Activated CD4-positive, alpha-beta memory T cell treated with anti-CD3 and anti-CD28 coated beads, Interleukin-2, amount 10 ng/mL, durations not matched to agents 7 days and 5 days (primary cell): ENCODE results near the gene NSD1. TPM values are rescaled to one million over a fixed set of nuclear protein-coding genes. Genes with fewer than 3 reads are reported as not detected.

Source experiments
- CTCF ChIA-PET: fragments of 350-600 bp; sonication (Branson Sonifier 250); formaldehyde crosslinking; loops from one replicate; lab custom pipeline; 2021; ENCODE audit warnings: antibody characterized with exemption, inconsistent platforms; lab: Charles Lee
- POLR2A ChIA-PET: fragments of 350-600 bp; sonication (Branson Sonifier 250); formaldehyde crosslinking; loops from one replicate; lab custom pipeline; 2021; ENCODE audit warnings: antibody characterized with exemption; lab: Charles Lee
- DNase-seq: peaks from one replicate; pipeline ENCODE4 v3.0.0-alpha.2; 2020
- H3K27ac Mint-ChIP-seq: one replicate; pipeline ENCODE4 v1.8.0; 2021; ENCODE audit warnings: mild to moderate bottlenecking, mixed read lengths
- H3K27me3 Mint-ChIP-seq: one replicate; pipeline ENCODE4 v1.8.0; 2021; ENCODE audit warnings: mixed read lengths
- H3K36me3 Mint-ChIP-seq: one replicate; pipeline ENCODE4 v1.8.0; 2021; ENCODE audit warnings: low read depth, mixed read lengths
- H3K4me1 Mint-ChIP-seq: one replicate; pipeline ENCODE4 v1.8.0; 2021; ENCODE audit warnings: mixed read lengths
- H3K4me3 Mint-ChIP-seq: one replicate; pipeline ENCODE4 v1.8.0; 2021; ENCODE audit warnings: mild to moderate bottlenecking, mixed read lengths
- H3K9me3 Mint-ChIP-seq: one replicate; pipeline ENCODE4 v1.8.0; 2021; ENCODE audit warnings: mixed read lengths
- total RNA-seq, 2 experiments: library from RNA; stranded (reverse); gene quantifications; one replicate each; pipeline ENCODE4 v1.2.3, GENCODE V29; 2021

NSD1 gene
- total RNA-seq, 2 experiments from 2014 or later = 79.9 to 90.5 TPM

DNA sequence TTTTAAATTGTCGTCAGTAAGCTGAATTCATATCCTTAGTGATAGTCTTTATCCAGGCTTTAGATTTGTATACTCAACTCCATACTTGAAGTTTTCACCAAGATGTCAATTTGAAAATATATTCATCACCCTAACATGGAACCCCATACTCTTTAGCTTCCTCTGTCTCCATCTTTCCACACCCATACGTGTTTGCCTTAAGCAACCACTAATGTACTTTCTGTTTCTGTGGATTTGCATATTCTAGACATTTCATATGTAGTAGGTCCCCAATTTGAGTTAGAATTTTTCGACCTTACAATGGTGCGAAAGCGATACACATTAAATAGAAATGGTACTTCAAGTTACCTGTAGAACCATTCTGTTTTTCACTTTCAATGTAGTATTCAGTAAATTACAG lies 65.2 kb downstream of the NSD1 start:
- CTCF ChIA-PET = no interaction called here
- no peak for DNase-seq
- H3K36me3 Mint-ChIP-seq = peaks cover 39% of the 10 kb centered on the region
- no peak overlapping the region for H3K27ac Mint-ChIP-seq
- H3K27me3 Mint-ChIP-seq = no peaks in the 10 kb centered on the region
- H3K4me1 Mint-ChIP-seq = peaks cover 20% of the 10 kb centered on the region
- H3K4me3 Mint-ChIP-seq = no peak overlapping the region
- no peaks in the 10 kb centered on the region for H3K9me3 Mint-ChIP-seq
- POLR2A ChIA-PET = no interaction called here

DNA sequence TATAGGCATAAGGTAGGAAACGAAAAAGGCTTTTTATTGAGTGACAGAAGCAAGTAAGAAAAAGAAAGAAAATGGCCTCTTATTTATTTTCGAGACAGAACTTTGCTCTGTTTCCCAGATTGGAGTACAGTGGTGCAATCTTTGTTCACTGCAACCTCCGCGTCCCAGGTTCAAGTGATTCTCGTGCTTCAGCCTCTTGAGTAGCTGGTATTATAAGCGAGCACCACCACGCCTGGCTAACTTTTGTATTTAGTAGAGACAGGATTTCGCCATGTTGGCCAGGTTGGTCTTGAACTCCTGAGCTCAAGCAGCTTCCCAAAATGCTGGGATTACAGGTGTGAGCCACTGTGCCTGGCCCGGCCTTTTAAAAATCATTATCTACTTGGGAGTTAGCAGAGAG lies 70.7 kb downstream of the NSD1 start:
- POLR2A ChIA-PET = interaction anchor here (1.6 kb wide), 1 partner anchor 71 kb away, joined by 3 read pairs; no protein-coding TSS in a partner anchor
- no peak overlapping the region for H3K27ac Mint-ChIP-seq
- CTCF ChIA-PET = interaction anchor here (0.6 kb wide), 2 partner anchors 106 to 218 kb away, joined by 3 read pairs; no protein-coding TSS in a partner anchor
- H3K4me1 Mint-ChIP-seq = peaks cover 6% of the 10 kb centered on the region
- H3K27me3 Mint-ChIP-seq = no peaks in the 10 kb centered on the region
- DNase-seq = no peak
- peaks cover 28% of the 10 kb centered on the region for H3K36me3 Mint-ChIP-seq
- no peaks in the 10 kb centered on the region for H3K9me3 Mint-ChIP-seq
- no peak overlapping the region for H3K4me3 Mint-ChIP-seq

DNA sequence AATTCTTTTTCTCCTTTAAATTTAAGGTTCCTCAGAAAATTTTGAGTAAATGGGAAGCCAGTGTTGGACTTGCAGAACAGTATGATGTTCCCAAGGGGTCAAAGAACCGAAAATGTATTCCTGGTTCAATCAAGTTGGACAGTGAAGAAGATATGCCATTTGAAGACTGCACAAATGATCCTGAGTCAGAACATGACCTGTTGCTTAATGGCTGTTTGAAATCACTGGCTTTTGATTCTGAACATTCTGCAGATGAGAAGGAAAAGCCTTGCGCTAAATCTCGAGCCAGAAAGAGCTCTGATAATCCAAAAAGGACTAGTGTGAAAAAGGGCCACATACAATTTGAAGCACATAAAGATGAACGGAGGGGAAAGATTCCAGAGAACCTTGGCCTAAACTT lies 76.0 kb downstream of the NSD1 start:
- CTCF ChIA-PET = no interaction called here
- Mint-ChIP-seq H3K4me3 (no peak overlapping the region), H3K27me3 (no peaks in the 10 kb centered on the region), H3K4me1 (no peaks in the 10 kb centered on the region), H3K9me3 (no peaks in the 10 kb centered on the region), H3K27ac (no peak overlapping the region), H3K36me3 (peaks cover 58% of the 10 kb centered on the region)
- DNase-seq = no peak
- POLR2A ChIA-PET = interaction anchor here (1.0 kb wide), 1 partner anchor 8 kb away, joined by 3 read pairs; no protein-coding TSS in a partner anchor

DNA sequence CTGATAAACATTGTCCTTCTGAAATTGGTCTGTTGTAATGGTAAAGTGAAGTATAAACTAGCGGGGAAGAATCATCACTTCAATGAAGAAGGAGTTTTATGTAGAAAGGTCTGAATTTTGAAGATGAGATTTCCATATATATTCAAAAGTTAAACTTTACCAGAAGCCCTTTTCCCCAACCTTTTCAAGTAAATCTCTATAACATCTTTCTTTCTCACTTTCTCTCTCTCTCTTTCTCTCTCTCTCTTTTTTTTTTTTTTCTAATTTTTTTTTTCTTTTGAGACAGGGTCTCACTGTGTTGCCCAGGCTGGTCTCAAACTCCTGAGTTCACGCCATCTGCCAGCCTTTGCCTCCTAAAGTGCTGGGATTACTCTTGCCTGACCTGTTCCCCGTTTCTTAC lies 78.7 kb downstream of the NSD1 start:
- DNase-seq = no peak

DNA sequence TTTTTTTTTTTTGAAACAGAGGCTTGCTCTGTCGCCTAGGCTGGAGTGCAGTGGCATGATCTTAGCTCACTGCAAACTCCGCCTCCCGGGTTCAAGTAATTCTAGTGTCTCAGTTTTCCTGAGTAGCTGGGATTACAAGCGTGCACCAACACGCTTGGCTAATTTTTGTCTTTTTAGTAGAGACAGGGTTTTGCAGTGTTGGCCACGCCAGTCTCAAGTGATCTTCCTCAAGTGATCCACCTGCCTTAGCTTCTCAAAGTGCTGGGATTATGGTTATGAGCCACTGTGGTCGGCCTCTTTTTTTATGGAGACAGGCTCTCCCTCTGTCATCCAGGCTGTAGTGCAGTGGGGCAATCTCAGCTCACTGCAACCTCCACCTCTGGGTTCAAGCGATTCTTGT lies 87.0 kb downstream of the NSD1 start:
- H3K27ac Mint-ChIP-seq = no peak overlapping the region
- H3K4me3 Mint-ChIP-seq = no peak overlapping the region
- peaks cover 40% of the 10 kb centered on the region for H3K36me3 Mint-ChIP-seq
- no peaks in the 10 kb centered on the region for H3K9me3 Mint-ChIP-seq
- ChIA-PET CTCF (interaction anchor here (0.5 to 2.2 kb wide), 2 partner anchors 39 to 108 kb away, joined by 3 to 8 read pairs; no protein-coding TSS in a partner anchor), POLR2A (interaction anchor here (1.0 kb wide), 1 partner anchor 24 kb away, joined by 3 read pairs; no protein-coding TSS in a partner anchor)
- no peaks in the 10 kb centered on the region for H3K27me3 Mint-ChIP-seq
- peaks cover 9% of the 10 kb centered on the region for H3K4me1 Mint-ChIP-seq
- no peak for DNase-seq

More for the DNA sequence above, 78.7 kb downstream of the NSD1 start:
- Mint-ChIP-seq H3K4me1 (no peaks in the 10 kb centered on the region), H3K9me3 (no peaks in the 10 kb centered on the region), H3K36me3 (peaks cover 65% of the 10 kb centered on the region), H3K4me3 (no peak overlapping the region), H3K27me3 (no peaks in the 10 kb centered on the region), H3K27ac (no peak overlapping the region)
- POLR2A ChIA-PET = interaction anchor here (0.7 kb wide), 1 partner anchor 15 kb away, joined by 3 read pairs; no protein-coding TSS in a partner anchor
- CTCF ChIA-PET = no interaction called here

DNA sequence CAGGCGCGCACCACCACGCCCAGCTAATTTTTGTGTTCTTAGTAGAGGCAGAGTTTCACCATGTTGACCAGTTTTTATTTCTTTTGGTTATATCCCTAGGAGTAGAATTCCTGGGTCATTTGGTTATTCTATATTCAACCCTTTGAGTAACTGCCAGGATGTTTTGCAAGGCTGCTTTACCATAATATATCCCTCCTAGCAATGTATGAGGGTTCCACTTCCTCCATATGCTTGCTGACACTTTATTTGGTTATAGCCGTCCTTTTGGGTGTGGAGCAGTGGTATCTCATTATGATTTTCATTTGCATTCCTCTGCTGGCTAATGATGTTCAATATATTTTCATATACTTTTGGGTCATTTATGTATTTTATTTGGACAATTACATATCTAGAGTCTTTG lies 88.7 kb downstream of the NSD1 start:
- Mint-ChIP-seq H3K36me3 (peaks cover 34% of the 10 kb centered on the region), H3K4me3 (no peak overlapping the region), H3K9me3 (no peaks in the 10 kb centered on the region), H3K4me1 (peaks cover 9% of the 10 kb centered on the region), H3K27me3 (no peaks in the 10 kb centered on the region), H3K27ac (no peak overlapping the region)
- ChIA-PET POLR2A (no interaction called here), CTCF (interaction anchor here (2.2 kb wide), 1 partner anchor 110 kb away, joined by 8 read pairs; no protein-coding TSS in a partner anchor)
- no peak for DNase-seq

DNA sequence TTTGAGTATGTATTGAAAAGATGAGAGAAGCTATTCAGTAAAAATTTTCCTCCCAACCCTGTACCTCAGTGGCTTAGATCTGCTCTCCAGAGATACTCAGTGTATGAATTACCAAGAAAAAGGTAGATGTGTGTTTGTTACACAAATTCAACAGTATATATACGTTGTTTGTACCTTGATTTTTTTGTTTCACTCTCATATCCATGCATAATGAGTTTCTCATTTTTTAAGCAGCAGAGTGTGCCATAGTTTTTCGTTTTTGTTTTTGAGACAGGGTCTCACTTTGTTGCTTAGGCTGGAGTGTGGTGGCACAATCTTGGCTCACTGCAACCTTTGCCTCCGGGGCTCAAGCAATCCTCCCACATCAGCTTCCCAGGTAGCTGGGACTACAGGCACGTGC lies 92.2 kb downstream of the NSD1 start:
- Mint-ChIP-seq H3K4me1 (peaks cover 3% of the 10 kb centered on the region), H3K9me3 (no peaks in the 10 kb centered on the region), H3K27ac (no peak overlapping the region), H3K4me3 (no peak overlapping the region), H3K36me3 (peaks cover 32% of the 10 kb centered on the region), H3K27me3 (no peaks in the 10 kb centered on the region)
- POLR2A ChIA-PET = no interaction called here
- no peak for DNase-seq
- CTCF ChIA-PET = no interaction called here

DNA sequence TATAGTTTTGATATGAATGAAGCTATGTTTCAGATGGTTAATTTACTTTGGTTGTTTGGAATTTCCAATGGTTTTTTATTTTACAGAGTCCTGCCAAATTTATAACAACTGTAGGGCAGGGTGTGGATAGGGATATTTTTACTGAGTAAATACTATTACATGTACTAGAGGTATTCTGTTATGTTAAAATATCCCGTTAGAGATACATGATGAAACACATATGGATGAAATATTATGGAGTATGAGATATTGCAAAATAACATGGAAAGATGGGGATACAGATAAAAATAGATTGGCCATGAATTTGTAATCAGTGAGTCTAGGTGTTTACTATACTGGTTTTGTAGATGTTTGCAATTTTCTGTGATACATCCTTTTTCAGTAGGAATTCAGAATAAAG lies 93.3 kb downstream of the NSD1 start:
- CTCF ChIA-PET = no interaction called here
- Mint-ChIP-seq H3K4me1 (peaks cover 4% of the 10 kb centered on the region), H3K4me3 (no peak overlapping the region), H3K27me3 (no peaks in the 10 kb centered on the region), H3K27ac (no peak overlapping the region), H3K9me3 (no peaks in the 10 kb centered on the region), H3K36me3 (peaks cover 31% of the 10 kb centered on the region)
- DNase-seq = no peak
- POLR2A ChIA-PET = interaction anchor here (0.5 kb wide), 1 partner anchor 32 kb away, joined by 3 read pairs; no protein-coding TSS in a partner anchor

DNA sequence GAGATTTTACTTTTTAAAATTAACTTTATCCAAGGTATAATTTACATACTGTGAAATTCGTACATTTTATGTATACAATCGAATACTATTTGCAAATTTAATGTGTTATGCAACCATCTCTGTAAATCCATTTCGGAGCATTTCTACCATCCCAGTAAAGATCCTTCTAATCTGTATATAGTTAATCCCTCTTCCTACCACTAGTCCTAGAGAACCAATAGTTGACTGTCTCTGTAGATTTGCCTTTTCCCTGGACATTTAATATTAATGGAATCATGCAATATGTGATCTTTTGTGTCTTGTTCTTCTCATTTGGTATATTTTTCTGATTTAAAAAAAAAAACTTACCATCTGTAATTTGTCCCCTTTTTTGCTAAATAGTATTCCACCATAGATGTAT lies 95.2 kb downstream of the NSD1 start:
- Mint-ChIP-seq H3K36me3 (peaks cover 27% of the 10 kb centered on the region), H3K4me1 (peaks cover 3% of the 10 kb centered on the region), H3K27me3 (no peaks in the 10 kb centered on the region), H3K4me3 (no peak overlapping the region), H3K9me3 (no peaks in the 10 kb centered on the region), H3K27ac (no peak overlapping the region)
- DNase-seq = no peak
- POLR2A ChIA-PET = no interaction called here
- CTCF ChIA-PET = interaction anchor here (0.7 kb wide), 1 partner anchor 125 kb away, joined by 3 read pairs; no protein-coding TSS in a partner anchor

DNA sequence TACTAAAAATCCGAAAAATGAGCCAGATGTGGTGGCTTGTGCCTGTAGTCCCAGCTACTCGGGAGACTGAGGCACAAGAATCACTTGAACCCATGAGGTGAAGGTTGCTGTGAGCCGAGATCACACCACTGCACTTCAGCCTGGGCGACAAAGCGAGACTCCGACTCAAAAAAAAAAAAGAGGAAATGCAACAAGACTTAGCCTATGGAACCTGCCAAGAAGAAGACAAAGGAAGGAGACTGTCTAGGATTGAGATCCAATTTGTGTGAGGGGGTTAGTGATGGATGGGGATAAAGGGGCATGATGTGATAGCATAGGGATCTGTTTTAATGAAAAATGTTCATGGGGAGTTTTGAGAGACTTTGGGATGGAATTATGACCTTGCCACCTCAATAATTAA lies 97.1 kb downstream of the NSD1 start:
- Mint-ChIP-seq H3K36me3 (peaks cover 21% of the 10 kb centered on the region), H3K27ac (no peak overlapping the region), H3K9me3 (no peaks in the 10 kb centered on the region), H3K4me3 (no peak overlapping the region), H3K4me1 (peaks cover 7% of the 10 kb centered on the region), H3K27me3 (no peaks in the 10 kb centered on the region)
- ChIA-PET POLR2A (no interaction called here), CTCF (no interaction called here)
- no peak for DNase-seq

DNA sequence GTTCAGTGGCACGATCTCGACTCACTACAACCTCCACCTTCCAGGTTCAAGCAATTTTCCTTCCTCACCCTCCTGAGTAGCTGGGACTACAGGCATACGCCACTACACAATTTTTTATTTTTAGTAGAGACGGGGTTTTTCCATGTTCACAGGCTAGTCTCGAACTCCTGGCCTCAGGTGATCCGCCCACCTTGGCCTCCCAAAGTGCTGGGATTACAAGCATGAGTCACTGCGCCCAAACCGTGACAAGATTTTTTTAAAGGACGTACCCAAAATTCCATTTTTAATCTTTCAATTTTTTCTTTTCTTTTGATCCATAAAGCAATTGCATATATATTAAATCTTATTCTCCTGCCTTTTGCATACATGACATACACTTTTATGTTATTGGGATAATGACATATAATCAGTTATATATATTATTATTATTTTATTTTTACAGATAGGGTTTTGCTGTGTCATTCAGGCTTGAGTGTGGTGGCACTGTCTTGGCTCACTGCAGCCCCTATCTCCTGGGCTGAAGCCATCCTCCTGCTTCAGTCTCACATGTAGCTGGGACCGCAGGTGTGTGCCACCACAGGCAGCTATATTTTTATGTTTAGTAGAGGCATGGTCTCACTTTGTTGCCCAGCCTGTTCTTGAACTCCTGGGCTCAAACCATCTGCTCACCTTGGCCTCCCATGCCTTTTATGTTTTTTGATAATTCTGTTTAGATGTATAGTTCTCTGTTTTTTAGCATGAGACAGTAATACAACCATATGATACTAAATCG lies 98.1 kb downstream of the NSD1 start:
- no peak for DNase-seq
- POLR2A ChIA-PET = no interaction called here
- Mint-ChIP-seq H3K9me3 (no peaks in the 10 kb centered on the region), H3K27ac (no peak overlapping the region), H3K4me3 (no peak overlapping the region), H3K27me3 (no peaks in the 10 kb centered on the region), H3K36me3 (peaks cover 27% of the 10 kb centered on the region), H3K4me1 (peaks cover 7% of the 10 kb centered on the region)
- CTCF ChIA-PET = no interaction called here

DNA sequence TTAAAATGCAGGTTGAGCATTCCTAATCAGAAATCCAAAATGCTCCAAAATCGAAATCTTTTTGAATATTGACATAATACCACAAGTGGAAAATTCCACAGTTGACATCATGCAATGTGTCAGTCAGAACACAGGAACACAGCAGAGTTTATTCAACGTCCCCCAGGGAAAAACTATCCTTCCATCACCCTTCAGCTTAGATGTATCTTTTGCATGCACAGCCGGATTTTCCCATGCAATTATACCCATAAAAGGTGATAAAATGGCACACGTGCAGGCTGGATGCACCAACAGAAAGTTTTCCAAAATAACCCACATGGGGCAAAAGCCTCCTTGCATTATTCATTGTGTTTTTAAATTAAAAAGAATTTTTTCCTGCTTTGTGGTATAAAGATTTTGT lies 98.8 kb downstream of the NSD1 start:
- peaks cover 29% of the 10 kb centered on the region for H3K36me3 Mint-ChIP-seq
- H3K27me3 Mint-ChIP-seq = no peaks in the 10 kb centered on the region
- POLR2A ChIA-PET = no interaction called here

DNA sequence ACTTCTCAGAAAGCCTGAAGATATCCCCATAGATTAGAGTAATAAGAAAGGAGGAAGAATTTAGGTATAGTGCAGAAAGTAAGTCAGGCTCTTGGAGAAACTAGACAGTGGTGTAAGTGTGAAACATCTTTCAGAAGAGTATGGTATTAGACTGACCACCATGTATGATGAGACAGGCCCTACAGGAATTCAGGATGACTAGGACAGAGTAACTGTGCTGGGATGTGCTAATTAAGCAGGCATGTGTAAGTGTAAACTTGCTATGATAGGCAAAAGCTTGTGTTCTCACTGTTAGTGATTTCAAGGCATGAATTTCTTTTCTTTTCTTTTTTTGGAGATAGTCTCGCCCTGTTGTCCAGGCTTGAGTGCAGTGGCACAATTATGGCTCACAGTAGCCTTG lies 99.2 kb downstream of the NSD1 start:
- no peak overlapping the region for H3K4me3 Mint-ChIP-seq
- no peak for DNase-seq
- H3K27me3 Mint-ChIP-seq = no peaks in the 10 kb centered on the region
- CTCF ChIA-PET = interaction anchor here (0.6 to 1.1 kb wide), 3 partner anchors 51 to 250 kb away, joined by 3 to 4 read pairs (median 3); no protein-coding TSS in a partner anchor
- peaks cover 31% of the 10 kb centered on the region for H3K36me3 Mint-ChIP-seq
- POLR2A ChIA-PET = no interaction called here
- H3K9me3 Mint-ChIP-seq = no peaks in the 10 kb centered on the region
- H3K4me1 Mint-ChIP-seq = peaks cover 7% of the 10 kb centered on the region
- no peak overlapping the region for H3K27ac Mint-ChIP-seq

More for the DNA sequence above, 98.8 kb downstream of the NSD1 start:
- DNase-seq = no peak
- Mint-ChIP-seq H3K4me3 (no peak overlapping the region), H3K9me3 (no peaks in the 10 kb centered on the region), H3K27ac (no peak overlapping the region), H3K4me1 (peaks cover 7% of the 10 kb centered on the region)
- CTCF ChIA-PET = interaction anchor here (0.6 kb wide), 1 partner anchor 51 kb away, joined by 3 read pairs; no protein-coding TSS in a partner anchor
